DMS79 (cell line): ENCODE measurements around the gene PRKCE.
"Not testable (repeated sequence)": the region's sequence is repeated elsewhere in the genome, so short reads cannot be mapped to it uniquely, and the experiment has no call there.

Experiments used
- DNase-seq: peaks from one replicate; lab custom pipeline; 2025; lab: John Stamatoyannopoulos, UW

PRKCE gene

DNA sequence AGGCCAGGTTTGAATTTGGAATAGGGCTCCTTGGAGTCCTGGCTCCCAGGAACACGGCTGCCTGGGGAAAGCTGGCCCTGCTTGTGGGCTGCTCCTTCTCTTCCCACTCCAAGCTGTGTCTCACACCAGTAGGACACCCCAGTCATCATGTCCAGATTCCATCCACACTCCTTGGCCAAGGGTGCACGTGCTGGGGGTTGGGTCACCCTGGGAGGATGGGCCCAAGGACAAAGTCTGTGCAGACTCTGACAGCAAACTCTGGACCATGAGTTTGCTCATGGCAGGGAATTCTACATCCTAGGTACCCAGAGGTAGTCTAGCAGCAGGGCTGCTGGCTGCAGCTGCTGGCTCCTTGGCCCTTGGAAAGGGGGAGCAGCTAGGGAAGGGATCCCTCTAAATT, 543.4 kb downstream of the PRKCE start:
- no peak for DNase-seq

DNA sequence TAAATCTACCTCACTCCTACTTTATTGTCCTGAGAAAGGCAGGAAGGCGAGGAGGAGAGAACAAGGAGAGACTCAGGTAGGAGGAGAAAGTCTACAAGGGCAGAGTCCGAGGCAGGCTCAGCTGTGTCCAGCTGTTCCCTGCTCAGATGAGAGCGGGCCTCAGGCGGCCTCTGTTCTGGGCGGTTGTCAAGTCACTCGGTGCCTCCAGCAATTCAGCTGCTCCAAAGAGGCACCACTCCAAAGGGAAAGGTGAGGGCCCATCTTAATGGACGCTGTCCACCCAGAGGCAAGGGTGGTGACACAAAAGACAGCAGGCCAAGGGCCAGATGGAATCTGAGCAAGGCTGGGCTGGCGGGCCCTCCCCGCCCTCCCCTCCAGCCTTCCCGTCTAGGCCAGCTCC, 544.3 kb downstream of the PRKCE start:
- DNase-seq: no peak

DNA sequence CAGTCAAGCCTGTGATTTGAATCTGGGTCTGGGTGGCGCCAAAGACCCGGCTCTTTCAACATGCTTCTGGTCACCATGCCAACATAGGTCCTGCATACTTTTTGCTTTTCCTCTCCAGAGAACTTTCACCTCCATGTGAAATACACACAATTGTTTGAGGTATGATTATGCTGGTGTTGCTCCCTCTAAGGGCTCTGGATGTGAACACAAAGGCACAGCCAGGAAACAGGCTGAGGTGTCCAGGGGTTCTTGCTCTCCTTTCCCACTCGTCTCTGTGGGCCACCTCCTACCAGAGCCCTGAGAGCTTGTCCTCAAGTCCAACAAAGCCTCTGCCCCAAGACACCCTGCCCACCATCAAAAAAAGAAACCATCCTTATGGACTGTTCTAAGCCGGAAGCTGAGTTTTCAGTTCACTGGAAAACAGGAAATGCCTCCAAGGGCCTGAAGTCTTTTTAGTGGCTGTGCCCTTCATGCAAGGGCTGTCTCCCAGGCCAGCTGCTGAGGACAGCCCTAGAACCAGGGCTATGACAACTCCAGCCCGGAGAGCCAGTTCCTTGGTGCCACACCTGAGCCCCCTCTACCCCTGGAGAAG, 545.5 kb downstream of the PRKCE start:
- DNase-seq: no peak

DNA sequence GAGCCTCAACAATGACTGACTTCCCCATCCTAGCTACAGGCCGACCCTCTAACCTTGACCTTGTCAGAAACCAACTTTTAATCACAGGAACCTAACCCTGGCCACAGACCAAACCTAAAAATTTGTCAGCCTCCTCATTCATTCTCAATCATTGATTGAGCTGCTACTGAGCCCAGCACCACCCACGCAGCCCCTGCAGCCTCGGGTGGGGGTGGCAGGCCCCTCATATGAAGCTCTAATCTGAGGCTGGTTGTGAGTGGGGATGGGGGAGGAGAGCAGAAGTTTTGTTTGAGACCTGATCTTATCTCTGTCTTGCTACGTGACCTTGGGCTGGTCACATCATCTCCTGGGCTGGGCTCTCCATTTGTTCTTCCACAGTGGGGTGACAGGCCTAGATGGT, 546.2 kb downstream of the PRKCE start:
- no peak for DNase-seq

DNA sequence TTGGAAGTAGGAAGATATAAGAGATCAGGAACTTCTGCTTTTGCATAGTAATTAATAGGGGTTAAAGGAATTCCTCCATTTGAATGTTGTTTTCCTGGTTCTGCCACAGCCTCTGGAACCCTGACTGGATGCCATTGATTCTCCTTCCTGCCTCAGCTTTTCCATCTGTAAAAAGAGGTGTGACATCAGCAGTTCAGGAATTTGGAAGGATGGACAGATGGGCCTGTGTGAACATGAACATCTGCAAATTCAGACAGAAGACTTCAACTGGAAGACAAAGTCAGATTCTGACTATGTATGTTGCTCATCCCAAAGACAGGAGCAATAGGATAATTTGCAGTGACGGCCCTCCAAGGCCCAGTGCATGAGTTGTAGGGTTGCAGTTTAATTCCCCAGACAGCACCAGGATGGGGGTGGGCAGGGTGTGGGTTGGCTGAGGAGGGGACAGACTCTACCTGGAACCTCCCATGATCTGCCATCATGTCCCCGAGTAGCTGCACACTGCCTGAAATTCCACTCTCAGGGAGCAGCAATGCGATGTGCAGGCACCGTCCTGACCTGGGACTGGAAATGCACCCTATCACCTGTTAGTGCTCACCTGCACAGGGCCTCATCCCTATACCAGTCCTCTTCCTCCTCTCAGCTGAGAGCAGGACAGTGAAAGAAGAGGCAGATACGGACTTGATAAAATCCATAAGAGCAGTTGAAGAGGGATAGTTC, 546.8 kb downstream of the PRKCE start:
- DNase-seq: no peak

DNA sequence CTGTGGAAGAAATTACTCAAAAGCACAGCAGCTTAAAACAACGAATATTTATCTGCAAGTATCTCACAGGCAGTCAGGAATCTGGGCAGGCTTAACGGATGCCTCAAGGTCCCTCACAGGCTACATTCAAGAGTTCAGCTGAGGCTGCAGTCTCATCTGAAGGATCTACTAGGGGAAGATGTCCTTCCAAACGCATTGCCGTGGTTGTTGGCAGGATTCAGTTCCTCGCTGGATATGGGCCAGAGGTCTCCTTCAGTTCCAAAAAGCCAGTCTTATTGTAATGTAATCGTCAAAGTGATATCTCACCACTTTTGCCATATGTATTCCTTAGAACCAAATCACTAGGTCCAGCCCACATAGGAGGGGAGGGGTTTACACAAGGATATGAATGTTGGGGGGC, 547.5 kb downstream of the PRKCE start:
- no peak for DNase-seq

DNA sequence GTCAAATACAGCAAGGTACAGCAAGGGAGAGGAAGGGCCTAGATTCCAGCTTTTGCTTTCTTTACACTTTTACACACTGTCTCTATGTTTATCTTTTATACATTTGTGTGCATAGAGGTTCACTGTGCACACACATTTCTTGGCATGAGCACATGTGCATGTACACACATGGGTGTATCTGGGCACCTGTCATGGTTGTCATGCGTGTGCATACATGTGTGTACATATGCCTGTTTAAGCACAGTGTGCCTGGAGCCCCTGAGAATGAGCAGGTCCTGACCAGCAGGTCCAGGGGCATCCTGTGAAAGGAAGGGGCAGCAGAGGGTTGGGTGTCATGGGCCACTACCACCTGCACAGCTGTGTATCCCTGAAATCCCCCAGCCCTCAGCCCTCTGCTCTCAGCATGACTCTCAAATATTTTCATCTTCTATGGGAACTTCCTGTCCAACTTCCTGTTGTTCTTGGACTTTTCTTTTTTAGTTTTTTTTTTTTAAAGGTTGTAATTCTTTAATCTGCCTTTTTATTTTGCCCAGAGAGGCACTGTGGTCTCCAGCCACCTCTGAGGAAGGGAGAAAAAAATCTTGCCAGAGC, 548.7 kb downstream of the PRKCE start:
- DNase-seq: no peak

DNA sequence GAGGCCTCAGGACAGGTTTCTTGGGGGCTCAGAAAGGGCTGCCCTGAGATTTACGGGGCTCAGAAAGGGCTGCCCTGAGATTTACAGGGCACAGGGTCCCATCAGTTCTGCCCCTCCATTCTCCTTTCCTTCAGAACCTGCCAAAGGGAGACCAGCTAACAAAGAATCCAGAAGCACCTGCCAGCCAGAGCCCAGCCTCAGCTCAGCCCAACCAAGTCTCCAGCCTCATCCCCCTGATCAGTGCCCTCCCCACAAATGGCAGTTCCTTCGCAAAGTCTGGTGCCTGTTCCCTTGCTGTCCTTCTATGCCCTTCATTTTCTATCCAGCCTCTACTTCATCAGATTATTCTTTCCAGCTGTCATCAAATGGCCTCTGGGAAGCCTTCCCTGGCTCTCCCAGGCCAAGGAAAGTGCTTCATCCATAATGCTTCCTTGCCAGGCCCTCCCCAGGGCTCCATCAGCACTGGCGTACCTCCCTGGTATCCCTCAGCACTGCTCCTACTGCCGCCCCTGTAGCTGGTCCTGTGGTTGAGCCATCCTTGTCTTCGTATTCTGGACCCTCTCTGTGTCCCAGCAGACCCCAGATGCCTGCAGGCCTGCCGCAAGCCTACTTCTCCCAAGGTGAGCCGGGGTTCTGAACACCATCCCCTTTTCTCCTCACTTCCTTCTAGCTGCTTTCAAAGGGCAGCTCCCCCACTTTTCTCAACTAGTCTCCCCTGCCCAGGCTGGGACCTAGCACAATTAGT, 549.6 kb downstream of the PRKCE start:
- no peak for DNase-seq

DNA sequence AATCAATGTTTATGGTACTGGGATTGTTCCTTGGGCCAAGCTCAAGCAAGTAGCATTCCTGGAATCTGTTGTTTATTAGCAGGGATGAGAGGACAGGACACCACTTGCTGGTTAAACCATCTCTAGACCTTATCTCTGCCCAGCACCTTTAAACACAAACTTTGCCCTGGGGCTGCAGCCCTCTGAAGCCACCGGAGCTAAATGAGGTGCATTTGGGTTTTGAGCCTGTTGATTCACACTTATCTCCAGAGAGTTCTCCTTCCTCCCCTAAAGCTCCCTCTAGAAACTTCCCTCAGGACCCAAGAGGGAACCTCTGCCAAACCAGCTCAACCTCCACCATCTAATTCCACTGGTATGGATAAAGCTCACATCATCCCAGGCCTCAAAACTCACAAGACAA, 551.0 kb downstream of the PRKCE start:
- no peak for DNase-seq

DNA sequence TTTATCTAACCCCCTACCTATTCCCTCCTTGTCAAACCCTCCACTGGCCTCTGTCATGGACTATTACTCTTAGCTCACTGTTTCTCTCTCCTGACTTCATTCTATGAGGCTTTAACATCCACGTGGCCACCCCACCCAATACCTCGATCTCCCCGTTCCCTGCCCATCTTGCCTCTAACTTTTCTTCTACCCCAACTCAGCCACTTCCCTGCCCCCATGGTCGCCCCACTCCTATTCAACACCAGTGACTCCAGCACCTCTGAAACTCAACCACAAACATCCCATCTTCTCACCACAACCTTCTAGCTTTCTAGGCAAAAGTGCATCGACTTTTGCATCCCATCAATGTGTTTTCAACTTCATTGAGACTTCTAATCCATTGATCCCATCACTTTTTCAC, 551.5 kb downstream of the PRKCE start:
- no peak for DNase-seq

DNA sequence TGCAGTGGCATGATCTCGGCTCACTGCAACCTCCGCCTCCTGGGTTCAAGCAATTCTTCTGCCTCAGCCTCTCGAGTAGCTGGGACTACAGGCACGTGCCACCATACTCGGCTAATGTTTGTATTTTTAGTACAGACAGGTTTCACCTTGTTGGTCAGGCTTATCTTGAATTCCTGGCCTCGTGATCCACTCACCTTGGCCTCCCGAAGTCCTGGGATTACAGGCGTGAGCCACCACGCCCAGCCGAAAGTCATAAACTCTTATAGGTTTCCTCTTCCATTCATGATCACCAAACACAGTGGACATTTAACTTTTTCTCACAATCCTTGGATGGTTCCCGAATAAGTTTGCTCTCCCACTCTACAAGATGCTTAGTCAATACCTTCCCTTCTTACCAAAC, 552.2 kb downstream of the PRKCE start:
- DNase-seq: not testable (repeated sequence)

DNA sequence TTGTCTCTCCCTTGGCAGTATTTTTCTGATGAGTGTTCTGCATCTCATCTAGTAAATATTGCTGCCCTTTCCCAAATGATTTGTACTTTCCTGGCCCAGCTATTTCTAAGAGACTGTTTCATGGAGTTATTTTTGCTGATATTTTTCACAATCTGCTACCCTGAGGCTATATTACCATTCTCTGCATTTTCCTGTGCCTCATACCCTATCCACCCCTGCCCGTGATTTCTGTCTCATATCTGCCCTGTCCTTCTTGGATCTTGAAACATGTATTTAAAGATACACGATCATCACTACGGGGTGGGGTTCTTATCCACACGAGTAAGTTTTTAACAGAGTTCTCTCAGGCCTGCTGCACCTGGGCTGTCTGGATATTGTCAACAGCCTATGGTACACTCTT, 556.1 kb downstream of the PRKCE start:
- DNase-seq: no peak

DNA sequence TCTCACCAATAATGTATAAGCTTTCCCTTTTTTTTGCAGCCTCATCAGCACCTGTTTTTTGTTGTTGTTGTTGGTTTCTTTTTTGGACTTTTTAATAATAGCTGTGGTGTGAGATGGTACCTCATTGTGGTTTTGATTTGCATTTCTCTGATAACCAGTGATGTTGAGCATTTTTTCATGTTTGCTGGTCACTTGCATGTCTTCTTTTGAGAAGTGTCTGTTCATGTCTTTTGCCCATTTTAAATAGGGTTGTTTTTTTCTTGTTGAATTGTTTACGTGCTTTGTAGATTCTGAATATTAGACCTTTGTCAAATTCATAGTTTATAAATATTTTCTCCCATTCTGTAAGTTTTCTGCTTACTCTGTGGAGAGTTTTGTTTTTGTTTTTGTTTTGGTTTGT, 557.3 kb downstream of the PRKCE start:
- no peak for DNase-seq

DNA sequence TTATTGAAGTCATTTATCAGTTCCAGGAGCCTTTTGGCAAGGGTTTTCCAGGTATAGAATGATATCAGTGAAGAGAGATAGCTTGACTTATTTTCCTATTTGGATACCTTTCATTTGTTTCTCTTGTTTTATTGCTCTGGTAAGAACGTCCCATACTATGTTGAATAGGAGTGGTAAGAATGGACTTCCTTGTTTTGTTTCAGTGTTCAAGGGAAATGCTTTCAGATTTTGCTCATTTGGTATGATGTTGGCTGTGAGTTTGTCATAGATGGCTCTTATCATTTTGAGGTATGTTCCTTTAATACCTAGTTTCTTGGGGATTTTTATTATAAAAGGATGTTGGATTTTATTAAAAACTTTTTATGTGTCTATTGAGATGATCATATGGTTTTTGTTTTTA, 558.6 kb downstream of the PRKCE start:
- no peak for DNase-seq

DNA sequence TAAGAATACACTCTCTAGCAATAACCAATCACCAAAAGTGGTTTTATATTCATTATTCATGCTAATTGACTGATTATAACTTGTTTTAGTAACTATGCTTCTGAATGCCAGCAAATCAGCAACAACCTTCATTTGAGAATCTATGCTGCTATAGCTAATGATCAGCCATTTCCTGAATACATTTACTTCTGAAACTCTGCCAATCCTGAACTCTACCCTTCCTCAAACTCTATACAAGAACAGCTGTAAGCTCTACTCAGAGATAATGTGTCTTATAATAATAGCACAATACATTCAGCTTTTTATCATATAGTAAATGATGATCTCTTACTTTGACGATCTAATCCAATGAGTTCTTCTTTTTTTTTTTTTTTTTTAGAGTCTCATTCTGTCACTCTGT, 560.0 kb downstream of the PRKCE start:
- DNase-seq: no peak

DNA sequence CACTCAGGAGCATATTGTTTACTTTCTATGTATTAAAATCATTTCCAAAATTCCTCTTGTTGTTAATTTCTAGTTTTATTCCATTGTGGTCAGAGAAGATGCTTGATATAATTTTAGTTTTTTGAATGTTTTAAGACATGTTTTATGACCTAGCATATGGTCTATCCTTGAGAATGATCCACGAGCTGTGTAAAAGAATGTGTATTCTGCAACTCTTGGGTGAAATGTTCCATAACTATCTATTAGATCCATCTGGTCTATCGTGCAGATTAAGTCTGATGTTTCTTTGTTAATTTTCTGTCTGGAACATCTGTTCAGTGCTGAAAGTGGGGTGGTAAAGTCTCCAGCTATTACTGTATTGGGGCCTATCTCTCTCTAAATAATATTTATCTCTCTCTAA, 562.4 kb downstream of the PRKCE start:
- no peak for DNase-seq

DNA sequence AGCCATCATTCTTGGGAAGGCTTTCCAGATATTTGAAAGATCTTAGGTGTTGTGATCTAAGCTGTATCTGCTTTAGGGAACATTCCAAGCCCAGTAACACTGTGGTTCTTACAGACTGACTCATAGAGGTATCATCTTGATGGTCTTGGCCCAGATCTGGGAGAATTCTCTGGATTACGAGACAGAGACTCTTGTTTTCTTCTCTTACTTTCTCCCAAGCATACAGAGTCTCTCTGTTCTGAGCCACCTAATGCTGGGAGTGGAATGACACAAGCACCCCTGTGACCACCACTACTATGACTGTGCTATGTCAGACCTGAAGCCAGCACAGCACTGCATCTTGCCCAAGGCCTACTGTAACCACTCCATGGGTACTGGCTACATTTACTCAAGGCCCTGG, 564.7 kb downstream of the PRKCE start:
- DNase-seq: no peak

DNA sequence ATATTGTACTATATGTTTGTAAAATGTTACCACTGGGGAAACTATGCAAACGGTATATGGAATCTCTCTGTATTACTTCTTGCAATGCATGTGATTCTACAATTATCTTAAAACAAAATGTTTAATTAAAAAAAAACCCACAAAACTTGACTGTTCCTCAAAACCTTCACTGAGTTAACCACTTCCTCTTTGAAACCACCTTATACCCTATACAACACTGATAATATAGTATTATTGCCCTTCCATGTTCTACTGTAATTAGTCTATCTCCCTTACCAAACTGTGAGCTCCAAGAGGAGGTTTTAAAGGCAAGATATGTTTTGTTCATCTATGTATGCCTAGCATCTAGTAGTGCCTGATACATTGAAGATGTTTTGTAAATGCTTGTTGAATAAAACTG, 572.0 kb downstream of the PRKCE start:
- not testable (repeated sequence) for DNase-seq

DNA sequence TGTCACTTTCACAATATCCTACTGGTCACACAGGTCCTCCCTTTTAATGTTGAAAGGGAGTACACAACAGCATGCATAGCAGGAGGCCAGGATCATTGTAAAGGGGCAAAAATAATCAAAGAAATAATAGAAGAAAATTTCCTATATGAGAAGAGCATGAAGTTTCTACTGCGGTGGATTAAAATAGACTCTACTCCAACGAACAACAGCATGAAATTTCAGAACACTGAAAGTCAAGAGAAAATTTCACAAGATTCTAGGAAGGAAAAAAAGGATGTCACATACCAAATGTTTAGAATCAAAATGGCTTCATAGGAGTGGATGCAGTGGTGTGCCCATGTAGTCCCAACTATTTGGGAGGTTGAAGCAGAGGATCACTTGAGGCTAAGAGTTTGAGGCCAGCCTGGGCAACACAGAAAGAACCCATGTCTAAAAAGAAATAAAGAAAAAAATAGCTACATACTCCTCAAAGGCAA, 573.7 kb downstream of the PRKCE start:
- no peak for DNase-seq

DNA sequence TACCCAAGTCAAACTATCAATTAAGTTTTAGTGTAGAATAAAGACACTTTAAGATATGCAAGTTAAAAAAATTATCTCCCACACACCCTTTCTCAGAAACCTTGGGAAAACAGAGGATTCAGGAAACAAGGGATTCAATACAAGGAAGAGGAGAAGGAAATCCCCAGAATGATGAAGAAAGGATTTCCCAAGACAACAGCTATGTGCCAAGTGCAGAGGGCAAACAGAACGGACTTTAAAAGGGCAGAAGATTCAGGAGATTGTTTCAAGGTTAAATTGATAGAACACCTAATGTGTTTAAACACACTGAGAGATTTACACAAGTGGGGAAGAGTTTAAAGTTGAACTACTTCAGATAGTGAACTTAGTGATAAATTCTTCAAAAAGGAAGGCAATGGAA, 574.3 kb downstream of the PRKCE start:
- DNase-seq: no peak

DNA sequence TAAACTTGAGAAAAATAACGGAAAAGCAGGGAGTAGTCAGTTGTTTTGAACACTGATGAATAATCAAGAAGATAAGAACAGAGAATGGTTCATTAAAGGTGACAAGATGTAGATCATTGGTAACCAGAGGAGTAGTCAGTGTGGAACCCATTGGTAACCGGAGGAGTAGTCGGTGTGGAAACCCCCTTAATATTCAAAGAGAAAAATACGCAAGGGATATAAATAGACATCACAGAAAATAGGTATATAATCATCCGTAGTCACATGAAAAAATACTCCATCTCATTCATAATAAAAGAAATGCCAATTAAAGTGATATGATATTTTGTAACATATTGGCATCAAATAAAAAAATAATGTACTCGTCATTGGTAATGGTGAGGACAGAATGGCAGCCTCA, 575.1 kb downstream of the PRKCE start:
- DNase-seq: no peak

DNA sequence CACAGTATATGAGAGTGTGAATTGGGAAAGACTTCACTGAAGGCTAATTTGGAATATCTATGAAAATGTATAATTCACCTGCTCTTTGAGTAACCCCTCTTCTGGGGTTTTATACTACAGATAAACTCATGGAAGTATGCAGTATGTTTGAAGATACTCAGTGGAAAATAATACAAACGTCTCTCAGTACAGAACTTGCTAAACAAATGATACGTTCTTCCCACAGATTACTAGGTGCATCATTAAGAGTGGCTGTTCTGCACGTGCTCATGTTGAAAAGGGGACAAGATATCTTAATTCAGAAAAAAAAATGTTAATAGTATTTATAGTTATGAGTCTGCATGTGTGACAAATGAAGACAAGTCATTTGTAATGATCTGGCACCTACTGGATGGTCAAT, 575.5 kb downstream of the PRKCE start:
- DNase-seq: no peak

DNA sequence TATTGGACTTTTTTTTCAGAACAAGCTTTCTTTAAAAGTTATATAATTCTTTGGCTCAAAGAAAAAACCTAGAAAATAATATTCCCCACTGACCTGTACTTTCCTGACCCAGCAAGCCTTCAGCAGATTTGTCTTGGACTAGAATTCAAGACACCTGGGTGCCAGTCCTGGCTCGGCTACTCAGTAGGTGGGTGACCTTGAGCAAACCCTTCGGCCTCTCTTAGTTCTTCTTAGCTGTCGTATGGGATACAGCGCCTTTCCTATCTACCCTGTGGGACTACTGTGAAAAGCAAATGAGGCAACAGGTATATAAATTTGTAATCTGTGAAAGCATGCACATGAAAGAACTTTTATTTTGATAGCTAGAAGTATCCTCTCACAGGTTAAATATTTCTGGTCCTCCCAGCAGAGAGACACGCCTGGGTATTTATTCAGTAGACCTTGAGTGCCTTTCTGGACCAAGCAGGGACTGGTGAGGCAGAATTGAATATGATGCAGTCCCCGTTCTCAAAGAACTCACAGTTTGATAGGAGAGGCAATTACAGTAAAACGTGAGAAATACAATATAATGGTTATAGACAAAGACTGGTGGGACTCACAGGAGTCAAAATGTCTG, 576.3 kb downstream of the PRKCE start:
- no peak for DNase-seq
